Smooth muscle cell (in vitro differentiated cells): ENCODE data around the gene PDK2. TPM values are rescaled to one million over a fixed set of nuclear protein-coding genes. Genes with fewer than 3 reads are reported as not detected.

Experiments used
- DNase-seq: peaks from one replicate; lab custom pipeline; 2025; ENCODE audit not compliant: unreplicated experiment; lab: John Stamatoyannopoulos, UW
- H2AFZ ChIP-seq: fragments of 200-600 bp; sonication (generic); 2 replicates; pipeline ENCODE4 v1.6.0; 2016; ENCODE audit warnings: antibody characterized with exemption, low read depth, mild to moderate bottlenecking
- H3F3A ChIP-seq: fragments of 200-600 bp; sonication (generic); 2 replicates; pipeline ENCODE4 v1.6.0; 2017; ENCODE audit warnings: antibody characterized with exemption, low read depth
- H3K27ac ChIP-seq: fragments of 200-600 bp; sonication (generic); 2 replicates; pipeline ENCODE4 v1.5.1; 2016; ENCODE audit warnings: low read depth, mild to moderate bottlenecking
- H3K27me3 ChIP-seq: fragments of 200-600 bp; sonication (generic); 2 replicates; pipeline ENCODE4 v1.6.1; 2016; ENCODE audit warnings: low read depth, mild to moderate bottlenecking
- H3K36me3 ChIP-seq: fragments of 200-600 bp; sonication (generic); 2 replicates; pipeline ENCODE4 v1.5.1; 2016; ENCODE audit warnings: low read depth
- H3K4me1 ChIP-seq: fragments of 200-600 bp; sonication (generic); 2 replicates; pipeline ENCODE4 v1.5.1; 2016; ENCODE audit warnings: low read depth
- H3K4me2 ChIP-seq: fragments of 200-600 bp; sonication (generic); 2 replicates; pipeline ENCODE4 v1.6.0; 2016; ENCODE audit warnings: mild to moderate bottlenecking
- H3K4me3 ChIP-seq: fragments of 200-600 bp; sonication (generic); 2 replicates; pipeline ENCODE4 v1.5.1; 2016; ENCODE audit warnings: mild to moderate bottlenecking
- H3K79me2 ChIP-seq: fragments of 200-600 bp; sonication (generic); 2 replicates; pipeline ENCODE4 v1.6.0; 2016; ENCODE audit warnings: low read depth, mild to moderate bottlenecking
- H3K9ac ChIP-seq: fragments of 200-600 bp; sonication (generic); 2 replicates; pipeline ENCODE4 v1.6.0; 2016; ENCODE audit warnings: low read depth
- H3K9me3 ChIP-seq: fragments of 200-600 bp; sonication (generic); replicated peaks from 2 replicates; pipeline ENCODE4 v1.5.1; 2016; ENCODE audit warnings: low read depth
- H4K20me1 ChIP-seq: fragments of 200-600 bp; sonication (generic); 2 replicates; pipeline ENCODE4 v1.6.0; 2016; ENCODE audit warnings: low read depth
- CTCF ChIP-seq: fragments of 200-600 bp; sonication (generic); IDR thresholded peaks from 2 replicates; pipeline ENCODE4 v1.5.1; 2017; ENCODE audit warnings: borderline replicate concordance, mild to moderate bottlenecking, antibody characterized with exemption; ENCODE audit not compliant: insufficient read depth, poor library complexity, severe bottlenecking
- WGBS: methylation state at CpG from one replicate; pipeline ENCODE4 v1.1.7; 2016; ENCODE audit warnings: low lambda C conversion rate; 5-methylcytosine and 5-hydroxymethylcytosine counted together
- polyA plus RNA-seq: library from polyadenylated mRNA; unstranded; fragments of >200 nt; fragmentation: Nextera tagmentation; extraction: Ambion mirVana; gene quantifications from 2 replicates; pipeline ENCODE4 v1.2.1, GENCODE V29; 2016
- total RNA-seq: library from RNA; depleted of rRNA; stranded (reverse); fragments of >200 nt; gene quantifications from 2 replicates; pipeline ENCODE4 v1.2.3, GENCODE V29; 2014

PDK2 gene
- total and polyA plus RNA-seq, 2 experiments from 2014 or later = 28.2 to 36.5 TPM

- Histone ChIP-seq H3K4me1 (peaks cover 5% of the 10 kb centered on the region), H3K9ac (no peak overlapping the region), H3K4me2 (no peak overlapping the region), H4K20me1 (no peaks in the 10 kb centered on the region), H3F3A (peaks cover 3% of the 10 kb centered on the region), H3K79me2 (no peaks in the 10 kb centered on the region), H3K36me3 (no peaks in the 10 kb centered on the region), H3K27ac (no peak overlapping the region), H3K27me3 (no peaks in the 10 kb centered on the region), H2AFZ (no peak overlapping the region), H3K4me3 (no peak overlapping the region), H3K9me3 (no peaks in the 10 kb centered on the region)
- whole genome bisulfite sequencing = 95% methylated on average over 6 of the region's 6 CpGs
- no peak for TF ChIP-seq CTCF
- DNase-seq = no peak
Observed at GRCh38 chr17:50090071-50090470, 5.1 kb upstream of the PDK2 start.

GRCh38 chr17:50090971-50091917 lies 3.9 kb upstream of the PDK2 start:
- Histone ChIP-seq H3K4me2 (no peak overlapping the region), H3K9ac (no peak overlapping the region), H3K9me3 (no peaks in the 10 kb centered on the region), H3K27me3 (no peaks in the 10 kb centered on the region), H3K27ac (no peak overlapping the region), H3K4me3 (no peak overlapping the region), H3K79me2 (peaks cover 8% of the 10 kb centered on the region), H2AFZ (no peak overlapping the region), H3K36me3 (no peaks in the 10 kb centered on the region), H3K4me1 (peaks cover 10% of the 10 kb centered on the region), H3F3A (peaks cover 3% of the 10 kb centered on the region), H4K20me1 (no peaks in the 10 kb centered on the region)
- TF ChIP-seq CTCF = no peak
- WGBS = 86% methylated on average over 15 of the region's 15 CpGs
- no peak for DNase-seq

DNA sequence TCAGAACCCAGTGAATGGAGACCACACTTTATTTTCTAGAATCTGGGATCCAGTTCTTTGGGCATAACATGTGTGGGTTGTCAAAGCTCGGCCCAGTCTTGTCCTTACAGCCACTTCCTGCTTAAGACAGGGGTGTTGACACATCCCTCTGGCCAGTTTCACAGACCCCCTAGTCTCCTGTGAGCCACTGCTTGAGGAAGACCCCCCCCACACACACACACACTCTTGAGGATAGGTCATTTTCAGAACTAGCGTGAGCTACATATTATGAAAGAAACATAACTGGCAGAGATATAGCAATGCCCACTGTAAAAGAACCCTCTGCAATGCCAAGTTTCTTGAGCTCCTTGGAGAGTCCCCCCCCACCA lies 3.2 kb upstream of the PDK2 start:
- TF ChIP-seq CTCF = no peak

More for the DNA sequence above, 3.2 kb upstream of the PDK2 start:
- Histone ChIP-seq H3K36me3 (no peaks in the 10 kb centered on the region), H3K79me2 (peaks cover 8% of the 10 kb centered on the region), H3K4me1 (peaks cover 10% of the 10 kb centered on the region), H3F3A (peaks cover 3% of the 10 kb centered on the region), H3K27me3 (no peaks in the 10 kb centered on the region), H3K4me3 (no peak overlapping the region), H3K9ac (no peak overlapping the region), H3K27ac (no peak overlapping the region), H3K4me2 (no peak overlapping the region), H2AFZ (no peak overlapping the region), H3K9me3 (no peaks in the 10 kb centered on the region), H4K20me1 (no peaks in the 10 kb centered on the region)
- 80% methylated on average over 2 of the region's 2 CpGs for WGBS
- DNase-seq = no peak
